SU-DHL-6 (cell line): Measurements from ENCODE around the gene THRA.

Source experiments
- H2AFZ ChIP-seq: fragments of 200-600 bp; sonication (generic); 2 replicates; pipeline ENCODE4 v1.6.1; 2014; ENCODE audit warnings: low read depth, mild to moderate bottlenecking, moderate library complexity, mixed read lengths, antibody characterized with exemption, low read length; ENCODE audit not compliant: severe bottlenecking
- H3F3A ChIP-seq: fragments of 200-600 bp; shearing (Covaris generic); 2 replicates; pipeline ENCODE4 v1.6.0; 2016; ENCODE audit warnings: antibody characterized with exemption, mild to moderate bottlenecking; ENCODE audit not compliant: insufficient read depth
- H3K27ac ChIP-seq: fragments of 200-600 bp; sonication (generic); 2 replicates; pipeline ENCODE4 v1.5.1; 2016; ENCODE audit warnings: low read depth, mild to moderate bottlenecking, low read length, moderate library complexity, mixed read lengths
- H3K27me3 ChIP-seq: fragments of 200-600 bp; sonication (generic), shearing (Covaris generic); 2 replicates; pipeline ENCODE4 v1.6.0; 2014; ENCODE audit warnings: mild to moderate bottlenecking, low read length
- H3K36me3 ChIP-seq: fragments of 200-600 bp; sonication (generic); 2 replicates; pipeline ENCODE4 v1.6.1; 2014; ENCODE audit warnings: mild to moderate bottlenecking, low read length, mixed read lengths
- H3K4me2 ChIP-seq: fragments of 300-600, 200-600 bp; shearing (Covaris generic), sonication (generic); 2 replicates; pipeline ENCODE4 v1.6.0; 2014; ENCODE audit warnings: low read length, low read depth, mild to moderate bottlenecking; ENCODE audit not compliant: poor library complexity, severe bottlenecking
- H3K4me3 ChIP-seq: fragments of 200-600 bp; sonication (generic); 2 replicates; pipeline ENCODE4 v1.5.1; 2014; ENCODE audit warnings: antibody characterized with exemption, low read length, mild to moderate bottlenecking, mixed read lengths; ENCODE audit not compliant: insufficient read depth, poor library complexity, severe bottlenecking
- H3K79me2 ChIP-seq: fragments of 200-600 bp; sonication (generic); 2 replicates; pipeline ENCODE4 v1.6.1; 2014; ENCODE audit warnings: mild to moderate bottlenecking, low read length, moderate library complexity; ENCODE audit not compliant: insufficient read depth
- H3K9ac ChIP-seq: fragments of 200-600 bp; sonication (generic); 2 replicates; pipeline ENCODE4 v1.7.0; 2014; ENCODE audit warnings: mild to moderate bottlenecking, low read length
- H3K9me2 ChIP-seq: fragments of 200-600 bp; sonication (generic); replicated peaks from 2 replicates; pipeline ENCODE4 v1.6.1; 2014; ENCODE audit warnings: low read length; ENCODE audit not compliant: insufficient read depth
- H3K9me3 ChIP-seq: fragments of 200-600 bp; sonication (generic); 2 replicates; pipeline ENCODE4 v1.6.1; 2014; ENCODE audit warnings: low read length, mixed read lengths; ENCODE audit not compliant: insufficient read depth
- H4K20me1 ChIP-seq: fragments of 200-600 bp; sonication (generic); 2 replicates; pipeline ENCODE4 v1.6.1; 2014; ENCODE audit warnings: low read depth, mild to moderate bottlenecking, antibody characterized with exemption, low read length, moderate library complexity, mixed read lengths
- CTCF ChIP-seq: fragments of 200-600 bp; sonication (generic); IDR thresholded peaks from one replicate; pipeline ENCODE4 v1.5.1; 2017; ENCODE audit warnings: antibody characterized with exemption, mild to moderate bottlenecking, low read length, moderate library complexity; ENCODE audit not compliant: insufficient read depth, poor library complexity, severe bottlenecking
- EZH2phosphoT487 ChIP-seq: fragments of 200-600 bp; sonication (generic), shearing (Covaris generic); conservative IDR thresholded peaks from 2 replicates; pipeline ENCODE4 v1.6.1; 2018; ENCODE audit warnings: mild to moderate bottlenecking, antibody characterized with exemption, low read length, moderate library complexity, mixed read lengths

The THRA gene

GRCh38 chr17:40103071-40103661, 40.4 kb downstream of the THRA start:
- Histone ChIP-seq H3K9me3 (no peaks in the 10 kb centered on the region), H3K4me3 (no peak overlapping the region), H3K79me2 (no peaks in the 10 kb centered on the region), H3K27me3 (no peaks in the 10 kb centered on the region), H3K4me2 (no peak overlapping the region), H3K27ac (no peak overlapping the region), H4K20me1 (no peaks in the 10 kb centered on the region), H3F3A (no peaks in the 10 kb centered on the region), H2AFZ (no peak overlapping the region), H3K9ac (no peak overlapping the region), H3K9me2 (no peaks in the 10 kb centered on the region), H3K36me3 (no peaks in the 10 kb centered on the region)
- TF ChIP-seq EZH2phosphoT487 (no peak), CTCF (no peak)

DNA sequence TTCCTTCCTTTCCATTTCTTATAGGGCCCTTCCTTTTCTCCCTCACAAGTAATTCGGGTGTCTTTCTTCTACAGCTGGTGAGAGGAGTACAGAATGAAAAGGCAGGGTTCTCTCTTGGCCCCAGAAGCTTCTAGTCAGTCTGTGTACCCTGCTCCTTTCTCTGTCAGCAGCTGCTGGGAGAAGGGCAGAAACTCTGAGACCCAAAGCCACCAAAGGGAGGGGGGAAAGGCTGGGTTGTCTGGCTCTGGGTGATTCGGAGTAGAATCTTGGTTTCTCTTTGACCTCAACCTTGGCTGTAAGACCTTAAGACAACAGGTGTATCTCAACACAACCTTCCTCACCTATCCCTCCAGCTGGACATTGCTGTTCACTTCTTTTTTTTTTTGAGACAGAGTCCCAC, 40.9 kb downstream of the THRA start:
- H3K27me3 ChIP-seq: no peaks in the 10 kb centered on the region
- no peak overlapping the region for H3K4me3 ChIP-seq
- no peak overlapping the region for H3K27ac ChIP-seq

GRCh38 chr17:40104594-40105486, 42.1 kb downstream of the THRA start:
- Histone ChIP-seq H3K4me3 (no peak overlapping the region), H3K27ac (no peak overlapping the region), H3K79me2 (no peaks in the 10 kb centered on the region), H3K4me2 (no peak overlapping the region), H3K27me3 (no peaks in the 10 kb centered on the region), H3K9me3 (no peaks in the 10 kb centered on the region), H4K20me1 (no peaks in the 10 kb centered on the region), H3K36me3 (no peaks in the 10 kb centered on the region), H3F3A (no peaks in the 10 kb centered on the region), H3K9ac (no peak overlapping the region), H2AFZ (no peak overlapping the region), H3K9me2 (no peaks in the 10 kb centered on the region)
- TF ChIP-seq EZH2phosphoT487 (no peak), CTCF (no peak)

More for the DNA sequence above, 40.9 kb downstream of the THRA start:
- Histone ChIP-seq H3K36me3 (no peaks in the 10 kb centered on the region), H3K9ac (no peak overlapping the region), H2AFZ (no peak overlapping the region), H3K9me2 (no peaks in the 10 kb centered on the region), H3K9me3 (no peaks in the 10 kb centered on the region), H3F3A (no peaks in the 10 kb centered on the region), H3K79me2 (no peaks in the 10 kb centered on the region), H4K20me1 (no peaks in the 10 kb centered on the region), H3K4me2 (no peak overlapping the region)
- TF ChIP-seq CTCF (no peak), EZH2phosphoT487 (no peak)
